Loucy (cell line): ENCODE data around the gene MAP1B.

Experiments used
- H2AFZ ChIP-seq: fragments of 200-600 bp; sonication (generic); 2 replicates; pipeline ENCODE4 v1.6.0; 2016; ENCODE audit warnings: antibody characterized with exemption, mild to moderate bottlenecking, low read length, moderate library complexity
- H3F3A ChIP-seq: fragments of 200-600 bp; 2 replicates; pipeline ENCODE4 v1.6.0; 2016; ENCODE audit warnings: antibody characterized with exemption, low read depth, mild to moderate bottlenecking
- H3K27me3 ChIP-seq: fragments of 200-600 bp; sonication (generic); 2 replicates; pipeline ENCODE4 v1.6.1; 2014; ENCODE audit warnings: low read length, mild to moderate bottlenecking; ENCODE audit not compliant: insufficient read depth, poor library complexity, severe bottlenecking
- H3K36me3 ChIP-seq: fragments of 200-600 bp; sonication (generic); 2 replicates; pipeline ENCODE4 v1.6.1; 2016; ENCODE audit warnings: low read length; ENCODE audit not compliant: insufficient read depth
- H3K4me1 ChIP-seq: fragments of 200-600 bp; sonication (generic); 2 replicates; pipeline ENCODE4 v1.5.1; 2014; ENCODE audit warnings: low read length, mild to moderate bottlenecking; ENCODE audit not compliant: insufficient read depth, poor library complexity, severe bottlenecking
- H3K4me2 ChIP-seq: fragments of 200-600 bp; sonication (generic); 2 replicates; pipeline ENCODE4 v1.6.0; 2014; ENCODE audit warnings: antibody characterized with exemption, low read length, low read depth, mild to moderate bottlenecking; ENCODE audit not compliant: poor library complexity, severe bottlenecking
- H3K4me3 ChIP-seq: fragments of 200-600 bp; sonication (generic); 2 replicates; pipeline ENCODE4 v1.5.1; 2014; ENCODE audit warnings: low read length, mild to moderate bottlenecking, mixed read lengths; ENCODE audit not compliant: poor library complexity, severe bottlenecking
- H3K79me2 ChIP-seq: fragments of 200-600 bp; sonication (generic); 2 replicates; pipeline ENCODE4 v1.6.1; 2014; ENCODE audit warnings: low read length; ENCODE audit not compliant: insufficient read depth
- H3K9ac ChIP-seq: fragments of 200-600 bp; sonication (generic); 2 replicates; pipeline ENCODE4 v1.6.0; 2014; ENCODE audit warnings: mild to moderate bottlenecking, low read depth, low read length, moderate library complexity; ENCODE audit not compliant: poor library complexity, severe bottlenecking
- H3K9me2 ChIP-seq: fragments of 200-600 bp; sonication (generic); replicated peaks from 2 replicates; pipeline ENCODE4 v1.6.1; 2016; ENCODE audit warnings: low read depth, low read length, mixed read lengths
- H3K9me3 ChIP-seq: fragments of 200-600 bp; sonication (generic); 2 replicates; pipeline ENCODE4 v1.6.1; 2014; ENCODE audit warnings: mild to moderate bottlenecking, antibody characterized with exemption, low read length, low read depth; ENCODE audit not compliant: insufficient read depth
- H4K20me1 ChIP-seq: fragments of 200-600 bp; sonication (generic); 2 replicates; pipeline ENCODE4 v1.6.0; 2014; ENCODE audit warnings: antibody characterized with exemption, low read length, mild to moderate bottlenecking; ENCODE audit not compliant: insufficient read depth, poor library complexity, severe bottlenecking
- EZH2phosphoT487 ChIP-seq: fragments of 200-600 bp; IDR thresholded peaks from 2 replicates; pipeline ENCODE4 v1.6.1; 2018; ENCODE audit warnings: antibody characterized with exemption, mild to moderate bottlenecking, moderate library complexity, borderline replicate concordance
- TF ChIP-seq, protein P1 (sequence below): fragments of 200-600 bp; sonication (generic); conservative IDR thresholded peaks from 2 replicates; pipeline ENCODE4 v1.5.1; 2014; ENCODE audit warnings: mild to moderate bottlenecking, antibody characterized with exemption, low read length

MAP1B gene

DNA sequence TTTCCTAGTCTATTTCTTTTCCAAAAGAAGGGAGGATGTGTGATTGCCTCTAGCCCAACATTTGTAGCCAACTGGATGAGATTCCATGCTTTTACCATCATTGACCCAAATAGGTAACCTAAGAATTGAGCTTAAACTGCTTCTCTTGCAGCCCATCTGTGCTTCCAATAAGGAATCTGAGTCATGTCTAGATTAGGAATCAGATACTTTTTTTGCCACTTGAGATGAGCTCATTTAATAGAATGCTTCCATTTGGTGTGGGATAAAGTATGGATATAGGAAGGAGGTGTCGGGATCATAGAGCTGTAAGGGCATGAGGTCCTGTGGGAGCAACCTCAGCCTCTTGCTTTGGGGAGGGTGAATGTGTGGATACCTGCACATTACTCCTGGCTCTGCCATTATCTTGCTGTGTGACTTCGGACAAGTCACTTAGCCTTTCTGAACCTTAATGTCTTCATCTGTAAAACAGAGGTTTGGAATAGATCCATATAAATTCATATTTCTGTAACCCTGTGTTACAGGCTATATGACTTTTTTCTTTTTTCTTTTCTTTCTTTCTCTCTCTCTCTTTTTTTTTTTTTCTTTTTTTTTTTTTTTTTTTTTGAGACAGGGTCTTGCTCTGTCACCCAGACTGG, 56.2 kb downstream of the MAP1B start:
- Histone ChIP-seq H3K27me3 (no peaks in the 10 kb centered on the region), H3K4me2 (no peak overlapping the region), H2AFZ (no peak overlapping the region), H3K4me3 (no peak overlapping the region), H3K36me3 (no peaks in the 10 kb centered on the region), H3K9me3 (no peaks in the 10 kb centered on the region), H3K9ac (no peak overlapping the region), H3K4me1 (no peaks in the 10 kb centered on the region), H4K20me1 (no peaks in the 10 kb centered on the region), H3F3A (no peaks in the 10 kb centered on the region), H3K79me2 (no peaks in the 10 kb centered on the region), H3K9me2 (no peaks in the 10 kb centered on the region)
- TF ChIP-seq, protein P1, sequence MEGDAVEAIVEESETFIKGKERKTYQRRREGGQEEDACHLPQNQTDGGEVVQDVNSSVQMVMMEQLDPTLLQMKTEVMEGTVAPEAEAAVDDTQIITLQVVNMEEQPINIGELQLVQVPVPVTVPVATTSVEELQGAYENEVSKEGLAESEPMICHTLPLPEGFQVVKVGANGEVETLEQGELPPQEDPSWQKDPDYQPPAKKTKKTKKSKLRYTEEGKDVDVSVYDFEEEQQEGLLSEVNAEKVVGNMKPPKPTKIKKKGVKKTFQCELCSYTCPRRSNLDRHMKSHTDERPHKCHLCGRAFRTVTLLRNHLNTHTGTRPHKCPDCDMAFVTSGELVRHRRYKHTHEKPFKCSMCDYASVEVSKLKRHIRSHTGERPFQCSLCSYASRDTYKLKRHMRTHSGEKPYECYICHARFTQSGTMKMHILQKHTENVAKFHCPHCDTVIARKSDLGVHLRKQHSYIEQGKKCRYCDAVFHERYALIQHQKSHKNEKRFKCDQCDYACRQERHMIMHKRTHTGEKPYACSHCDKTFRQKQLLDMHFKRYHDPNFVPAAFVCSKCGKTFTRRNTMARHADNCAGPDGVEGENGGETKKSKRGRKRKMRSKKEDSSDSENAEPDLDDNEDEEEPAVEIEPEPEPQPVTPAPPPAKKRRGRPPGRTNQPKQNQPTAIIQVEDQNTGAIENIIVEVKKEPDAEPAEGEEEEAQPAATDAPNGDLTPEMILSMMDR, result no peak
- no peak for TF ChIP-seq EZH2phosphoT487

DNA sequence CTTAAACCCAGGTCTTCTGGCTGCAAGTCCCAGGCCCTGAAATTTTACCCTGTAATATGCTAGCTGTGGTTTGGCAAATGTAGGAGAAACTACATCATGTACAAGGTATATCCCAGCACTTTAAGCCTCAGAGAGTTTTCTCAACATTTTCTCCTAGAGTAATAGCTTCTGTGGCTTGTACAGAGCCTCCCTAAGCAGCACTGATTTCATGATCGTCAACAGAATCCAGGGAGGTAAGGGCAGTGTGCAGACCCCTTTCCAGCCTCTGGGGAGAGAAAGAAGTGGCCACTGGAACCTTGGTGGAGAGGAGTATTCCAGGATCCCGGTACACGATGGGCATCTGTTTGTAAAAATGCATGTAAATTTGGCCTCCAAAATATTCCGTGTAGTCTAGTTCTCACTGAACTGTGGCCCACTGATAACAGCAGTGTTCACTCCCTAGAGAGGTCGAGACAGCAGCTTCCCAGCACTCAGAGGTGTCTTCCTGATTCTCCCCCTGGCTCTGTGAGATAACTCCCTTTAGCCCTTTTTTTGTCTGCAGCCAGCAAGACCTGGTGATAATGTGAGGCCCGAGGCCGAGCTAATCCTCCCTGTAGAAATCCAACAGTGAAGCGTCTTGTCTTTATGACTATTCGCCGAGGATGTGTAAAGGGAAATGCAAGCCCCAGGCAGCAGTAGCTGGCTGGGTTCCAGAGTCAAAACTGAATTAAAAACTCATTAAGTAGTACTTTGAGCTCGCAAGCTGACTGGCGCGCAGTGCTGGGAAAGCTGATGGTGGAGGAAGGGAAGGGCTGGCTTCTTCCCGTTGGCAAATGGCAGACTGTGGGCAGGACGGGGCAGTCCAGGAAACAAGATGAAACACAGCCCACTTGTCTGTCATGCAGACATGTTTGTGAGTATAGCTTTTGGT, 59.0 kb downstream of the MAP1B start:
- Histone ChIP-seq H3K9me2 (no peaks in the 10 kb centered on the region), H3K4me1 (no peaks in the 10 kb centered on the region), H2AFZ (no peak overlapping the region), H3K9me3 (no peaks in the 10 kb centered on the region), H3K4me3 (no peak overlapping the region), H3K36me3 (no peaks in the 10 kb centered on the region), H3K79me2 (no peaks in the 10 kb centered on the region), H3K4me2 (no peak overlapping the region), H3K27me3 (no peaks in the 10 kb centered on the region), H3F3A (no peaks in the 10 kb centered on the region), H3K9ac (no peak overlapping the region), H4K20me1 (no peaks in the 10 kb centered on the region)
- TF ChIP-seq, protein P1, result no peak
- TF ChIP-seq EZH2phosphoT487, result no peak

DNA sequence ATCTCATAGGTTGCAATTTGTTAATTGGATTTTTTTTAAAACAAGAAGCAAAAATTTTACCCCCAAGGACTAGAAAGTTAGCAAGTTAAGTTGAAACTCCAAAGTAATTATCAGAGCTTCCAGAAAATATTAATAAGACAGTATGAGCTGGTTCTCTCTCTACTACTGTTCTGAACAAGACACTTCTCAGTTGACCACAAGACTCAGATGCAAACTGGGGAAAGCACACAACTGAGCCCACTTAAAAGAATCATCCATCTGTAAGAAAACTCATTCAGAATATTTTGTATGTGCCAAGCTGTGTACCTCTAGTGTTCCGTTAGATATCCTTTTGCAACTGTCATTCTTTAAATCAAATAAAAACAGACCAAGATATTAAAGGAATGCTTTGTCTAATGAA, 60.0 kb downstream of the MAP1B start:
- H3K4me2 ChIP-seq, result no peak overlapping the region
- H3K27me3 ChIP-seq, result no peaks in the 10 kb centered on the region
- H3F3A ChIP-seq, result no peaks in the 10 kb centered on the region
- no peaks in the 10 kb centered on the region for H3K4me1 ChIP-seq
- H3K79me2 ChIP-seq, result no peaks in the 10 kb centered on the region
- no peak overlapping the region for H3K9ac ChIP-seq
- no peaks in the 10 kb centered on the region for H3K9me2 ChIP-seq
- H4K20me1 ChIP-seq, result no peaks in the 10 kb centered on the region
- no peak overlapping the region for H2AFZ ChIP-seq
- no peak overlapping the region for H3K4me3 ChIP-seq
- H3K9me3 ChIP-seq, result no peaks in the 10 kb centered on the region
- no peaks in the 10 kb centered on the region for H3K36me3 ChIP-seq
- TF ChIP-seq, protein P1, result no peak
- TF ChIP-seq EZH2phosphoT487, result no peak
